Muscle layer of duodenum (tissue), 2 donors: ENCODE measurements around the gene MAP1LC3B2.

Experiments
- H3K27ac ChIP-seq: one replicate; pipeline ENCODE4 v1.7.0; 2013; ENCODE audit warnings: mild to moderate bottlenecking, low read length
- H3K27me3 ChIP-seq: one replicate; pipeline ENCODE4 v1.7.0; 2013; ENCODE audit warnings: low read depth, mild to moderate bottlenecking, control low read depth, low read length
- H3K36me3 ChIP-seq, 2 donors: one replicate each; pipeline ENCODE4 v1.7.0; 2013; ENCODE audit warnings: low read length in 2 of 2, control low read depth in 1 of 2, mild to moderate bottlenecking in 1 of 2; ENCODE audit not compliant: insufficient read depth in 2 of 2, control insufficient read depth in 1 of 2
- H3K4me1 ChIP-seq, 2 donors: one replicate each; pipeline ENCODE4 v1.7.0; 2013; ENCODE audit warnings: low read length in 2 of 2, mild to moderate bottlenecking in 2 of 2, control low read depth in 1 of 2, moderate library complexity in 1 of 2; ENCODE audit not compliant: insufficient read depth in 2 of 2, control insufficient read depth in 1 of 2
- H3K4me3 ChIP-seq, 2 donors: one replicate each; pipeline ENCODE4 v1.7.0; 2013; ENCODE audit warnings: low read length in 2 of 2, low read depth in 1 of 2, mild to moderate bottlenecking in 1 of 2
- H3K9me3 ChIP-seq, 2 donors: one replicate each; pipeline ENCODE4 v1.7.0; 2013; ENCODE audit warnings: low read length in 2 of 2, control low read depth in 1 of 2, mild to moderate bottlenecking in 1 of 2; ENCODE audit not compliant: control insufficient read depth in 1 of 2
- donor health status: healthy.

The MAP1LC3B2 gene

GRCh38 chr12:116626153-116626552 lies 67.0 kb downstream of the MAP1LC3B2 start:
- Histone ChIP-seq H3K27ac (no peak overlapping the region), H3K4me1 (no peaks in the 10 kb centered on the region), H3K36me3 (no peaks in the 10 kb centered on the region), H3K4me3 (no peak overlapping the region), H3K9me3 (peaks cover 0 to 5% of the 10 kb centered on the region in 2 donors), H3K27me3 (no peaks in the 10 kb centered on the region)
